Breast epithelium (tissue), 4 donors: ENCODE data around the gene LZTS2. TPM values are rescaled to one million over a fixed set of nuclear protein-coding genes. Genes with fewer than 3 reads are reported as not detected.
A peak's percentile ranks its signal among the peaks of the same experiment; 100 is the strongest.

Source experiments
- DNase-seq, 2 donors: peaks; one replicate each; pipeline ENCODE4 v3.0.0-alpha.2; 2019; ENCODE audit warnings: low spot score in 2 of 2
- H3K27ac ChIP-seq, 2 donors: fragments of 200-600 bp; sonication (generic) in 1 of 2; one replicate each; pipeline ENCODE4 v1.5.1; 2016 to 2019; ENCODE audit warnings: mild to moderate bottlenecking in 1 of 2
- H3K27me3 ChIP-seq, 2 donors: fragments of 200-600 bp; sonication (generic) in 1 of 2; one replicate each; pipeline versions ENCODE4 v1.5.1 to v1.6.0; 2017 to 2019; ENCODE audit warnings: control low read depth in 1 of 2, mild to moderate bottlenecking in 1 of 2
- H3K36me3 ChIP-seq: fragments of 200-600 bp; one replicate; pipeline ENCODE4 v1.5.1; 2019
- H3K4me1 ChIP-seq, 2 donors: fragments of 200-600 bp; sonication (generic); one replicate each; pipeline ENCODE4 v1.5.1; 2016 to 2019; ENCODE audit warnings: control low read depth in 1 of 2
- H3K4me3 ChIP-seq, 3 donors: fragments of 200-600 bp; sonication (generic); 1 replicate in 2 of 3; 2 replicates in 1 of 3; pipeline ENCODE4 v1.5.1; 2016 to 2019; ENCODE audit warnings: mild to moderate bottlenecking in 3 of 3, moderate library complexity in 2 of 3
- H3K9me3 ChIP-seq, 2 donors: fragments of 200-600 bp; sonication (generic) in 1 of 2; one replicate each; pipeline ENCODE4 v1.5.1; 2016 to 2019; ENCODE audit warnings: control low read depth in 1 of 2
- POLR2A ChIP-seq: fragments of 450-650 bp; IDR thresholded peaks from one replicate; pipeline ENCODE4 v1.6.1; 2016; ENCODE audit warnings: antibody characterized with exemption, mild to moderate bottlenecking, moderate library complexity
- POLR2AphosphoS5 ChIP-seq, 3 donors: sonication (generic); formaldehyde crosslinking; IDR thresholded peaks; one replicate each; pipeline ENCODE4 v1.6.1; 2017; ENCODE audit warnings: antibody characterized with exemption in 3 of 3
- intact Hi-C: fragments of 100-400 bp; cut with DNase I; formaldehyde crosslinking; loops from one replicate; pipeline ENCODE4 v1.15.1; 2023; ENCODE audit warnings: low total_unique reads
- total RNA-seq, 3 donors: library from RNA; depleted of rRNA; stranded (reverse); fragments of >200 nt; gene quantifications; one replicate each; pipeline ENCODE4 v1.1.0, GENCODE V29; 2016
- TF ChIP-seq, protein P1 (sequence below), 3 donors: fragments of 450-650 bp; IDR thresholded peaks; one replicate each; pipeline ENCODE4 v1.5.1; 2016 to 2017; ENCODE audit warnings: antibody characterized with exemption in 3 of 3, mild to moderate bottlenecking in 3 of 3, moderate library complexity in 3 of 3

The LZTS2 gene
- total RNA-seq, 3 donors from 2014 or later, result 44.0 to 67.5 (median 61.3) TPM

GRCh38 chr10:101040851-101041250 lies 41.2 kb downstream of the LZTS2 start:
- Histone ChIP-seq H3K9me3 (no peaks in the 10 kb centered on the region), H3K4me3 (no peak overlapping the region), H3K27me3 (no peaks in the 10 kb centered on the region), H3K36me3 (no peaks in the 10 kb centered on the region), H3K27ac (peak overlapping the region in 1 of 2 donors; percentile 23), H3K4me1 (peaks cover 0 to 5% of the 10 kb centered on the region in 2 donors)
- TF ChIP-seq POLR2A, result no peak
- TF ChIP-seq, protein P1, sequence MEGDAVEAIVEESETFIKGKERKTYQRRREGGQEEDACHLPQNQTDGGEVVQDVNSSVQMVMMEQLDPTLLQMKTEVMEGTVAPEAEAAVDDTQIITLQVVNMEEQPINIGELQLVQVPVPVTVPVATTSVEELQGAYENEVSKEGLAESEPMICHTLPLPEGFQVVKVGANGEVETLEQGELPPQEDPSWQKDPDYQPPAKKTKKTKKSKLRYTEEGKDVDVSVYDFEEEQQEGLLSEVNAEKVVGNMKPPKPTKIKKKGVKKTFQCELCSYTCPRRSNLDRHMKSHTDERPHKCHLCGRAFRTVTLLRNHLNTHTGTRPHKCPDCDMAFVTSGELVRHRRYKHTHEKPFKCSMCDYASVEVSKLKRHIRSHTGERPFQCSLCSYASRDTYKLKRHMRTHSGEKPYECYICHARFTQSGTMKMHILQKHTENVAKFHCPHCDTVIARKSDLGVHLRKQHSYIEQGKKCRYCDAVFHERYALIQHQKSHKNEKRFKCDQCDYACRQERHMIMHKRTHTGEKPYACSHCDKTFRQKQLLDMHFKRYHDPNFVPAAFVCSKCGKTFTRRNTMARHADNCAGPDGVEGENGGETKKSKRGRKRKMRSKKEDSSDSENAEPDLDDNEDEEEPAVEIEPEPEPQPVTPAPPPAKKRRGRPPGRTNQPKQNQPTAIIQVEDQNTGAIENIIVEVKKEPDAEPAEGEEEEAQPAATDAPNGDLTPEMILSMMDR (IDR thresholded peaks at IDR 0.05), result no peak
- TF ChIP-seq POLR2AphosphoS5 (IDR thresholded peaks at IDR 0.05), result no peak
- intact Hi-C loops, result loop anchor here (2.0 kb wide), 1 partner anchor 20 kb away; no protein-coding TSS in a partner anchor
- no peak for DNase-seq

- H3K9me3 ChIP-seq, result no peaks in the 10 kb centered on the region
- H3K27me3 ChIP-seq, result no peaks in the 10 kb centered on the region
- peak overlapping the region; percentile 23 to 94 for H3K27ac ChIP-seq
- intact Hi-C loops, result loop anchor here (2.0 kb wide), 1 partner anchor 21 kb away; no protein-coding TSS in a partner anchor
- peak; percentile 72 to 86 for DNase-seq
- TF ChIP-seq, protein P1 (IDR thresholded peaks at IDR 0.05), result peak; percentile 33 to 88 (median 76)
- TF ChIP-seq POLR2AphosphoS5 (IDR thresholded peaks at IDR 0.05), result peak in 1 of 3 donors; percentile 26
- TF ChIP-seq POLR2A, result no peak
- no peaks in the 10 kb centered on the region for H3K36me3 ChIP-seq
- H3K4me1 ChIP-seq, result peaks cover 0 to 5% of the 10 kb centered on the region in 2 donors
- H3K4me3 ChIP-seq, result no peak overlapping the region
Observed at GRCh38 chr10:101041252-101041761, 41.7 kb downstream of the LZTS2 start.

- Histone ChIP-seq H3K4me3 (peak overlapping the region; percentile 44 to 64 (median 57)), H3K27ac (peak overlapping the region; percentile 94 to 95), H3K4me1 (peaks cover 0 to 5% of the 10 kb centered on the region in 2 donors), H3K9me3 (no peaks in the 10 kb centered on the region), H3K36me3 (no peaks in the 10 kb centered on the region), H3K27me3 (no peaks in the 10 kb centered on the region)
- TF ChIP-seq POLR2AphosphoS5 (IDR thresholded peaks at IDR 0.05), result no peak
- TF ChIP-seq, protein P1 (IDR thresholded peaks at IDR 0.05), result no peak
- no peak for TF ChIP-seq POLR2A
- intact Hi-C loops, result no loop called here
- no peak for DNase-seq
Observed at GRCh38 chr10:101042118-101042517, 42.5 kb downstream of the LZTS2 start.

GRCh38 chr10:101042667-101043362 lies 43.2 kb downstream of the LZTS2 start:
- Histone ChIP-seq H3K9me3 (no peaks in the 10 kb centered on the region), H3K4me3 (peak overlapping the region; percentile 44 to 64 (median 57)), H3K27me3 (peaks cover 0 to 2% of the 10 kb centered on the region in 2 donors), H3K4me1 (peaks cover 0 to 5% of the 10 kb centered on the region in 2 donors), H3K27ac (peak overlapping the region; percentile 94 to 95), H3K36me3 (no peaks in the 10 kb centered on the region)
- intact Hi-C loops, result no loop called here
- TF ChIP-seq, protein P1 (IDR thresholded peaks at IDR 0.05), result no peak
- TF ChIP-seq POLR2AphosphoS5 (IDR thresholded peaks at IDR 0.05) (peak; percentile 85 to 86 (median 85)), POLR2A (peak; percentile 29)
- DNase-seq, result peak; percentile 96 to 97

DNA sequence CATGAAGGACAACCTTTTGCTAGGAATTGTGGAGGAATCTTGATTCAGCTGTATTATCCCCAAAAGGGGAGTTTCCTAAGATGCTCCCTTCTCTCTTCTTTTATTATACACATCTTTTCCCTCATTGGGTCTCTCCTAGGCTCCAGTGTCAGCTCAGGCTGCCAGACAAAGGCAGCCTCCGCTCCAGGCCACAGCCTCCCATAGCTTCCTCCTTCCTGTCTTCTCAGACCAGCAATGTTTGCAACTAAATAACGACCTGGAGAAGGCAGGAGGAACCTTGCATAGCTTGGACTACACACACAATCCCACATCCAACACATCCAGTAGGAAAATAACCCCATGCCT lies 43.7 kb downstream of the LZTS2 start:
- TF ChIP-seq POLR2AphosphoS5 (IDR thresholded peaks at IDR 0.05) (no peak), POLR2A (no peak)
- TF ChIP-seq, protein P1 (IDR thresholded peaks at IDR 0.05), result no peak
- Histone ChIP-seq H3K9me3 (no peaks in the 10 kb centered on the region), H3K27ac (peak overlapping the region; percentile 94 to 95), H3K4me3 (peak overlapping the region; percentile 44 to 64 (median 57)), H3K4me1 (peaks cover 0 to 5% of the 10 kb centered on the region in 2 donors), H3K27me3 (peaks cover 0 to 7% of the 10 kb centered on the region in 2 donors), H3K36me3 (no peaks in the 10 kb centered on the region)
- DNase-seq, result no peak
- intact Hi-C loops, result no loop called here
